Measurements from ENCODE around the gene MYBPC1.

DNA sequence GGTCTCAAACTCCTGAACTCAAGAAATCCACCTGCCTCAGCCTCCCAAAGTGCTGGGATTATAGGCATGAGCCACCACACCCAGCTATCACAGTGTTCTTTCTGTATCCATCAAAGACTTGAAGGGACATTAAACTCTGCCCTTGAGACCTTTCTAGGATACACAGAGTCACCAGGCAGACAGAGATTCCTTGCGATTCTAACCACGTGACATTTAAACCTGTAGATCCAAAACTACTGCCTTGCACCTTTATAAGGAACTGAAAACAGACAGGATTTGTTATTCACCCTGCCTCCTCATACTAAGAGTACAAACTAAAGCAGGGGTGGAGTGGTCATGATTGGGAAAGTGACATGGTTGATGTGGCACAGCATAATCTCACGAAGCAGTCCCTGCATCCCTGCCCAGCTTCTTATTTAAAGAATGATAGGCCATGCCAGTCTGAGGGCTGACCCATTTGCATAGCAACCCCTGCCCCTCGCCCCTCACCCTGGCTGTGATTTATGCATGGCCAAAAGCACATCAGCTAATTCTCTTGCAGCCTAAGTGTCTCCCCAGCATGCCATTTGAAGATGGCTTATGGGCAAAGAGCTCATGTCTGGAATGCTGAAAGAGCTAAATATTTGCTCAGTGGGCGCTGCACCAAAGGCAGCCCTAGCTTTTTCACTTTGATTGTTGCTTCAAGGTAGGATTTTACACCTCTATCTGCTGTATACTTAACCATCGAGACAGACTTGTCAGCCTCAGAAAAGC lies 43.2 kb upstream of the MYBPC1 start:
- TF ChIP-seq, protein P1, sequence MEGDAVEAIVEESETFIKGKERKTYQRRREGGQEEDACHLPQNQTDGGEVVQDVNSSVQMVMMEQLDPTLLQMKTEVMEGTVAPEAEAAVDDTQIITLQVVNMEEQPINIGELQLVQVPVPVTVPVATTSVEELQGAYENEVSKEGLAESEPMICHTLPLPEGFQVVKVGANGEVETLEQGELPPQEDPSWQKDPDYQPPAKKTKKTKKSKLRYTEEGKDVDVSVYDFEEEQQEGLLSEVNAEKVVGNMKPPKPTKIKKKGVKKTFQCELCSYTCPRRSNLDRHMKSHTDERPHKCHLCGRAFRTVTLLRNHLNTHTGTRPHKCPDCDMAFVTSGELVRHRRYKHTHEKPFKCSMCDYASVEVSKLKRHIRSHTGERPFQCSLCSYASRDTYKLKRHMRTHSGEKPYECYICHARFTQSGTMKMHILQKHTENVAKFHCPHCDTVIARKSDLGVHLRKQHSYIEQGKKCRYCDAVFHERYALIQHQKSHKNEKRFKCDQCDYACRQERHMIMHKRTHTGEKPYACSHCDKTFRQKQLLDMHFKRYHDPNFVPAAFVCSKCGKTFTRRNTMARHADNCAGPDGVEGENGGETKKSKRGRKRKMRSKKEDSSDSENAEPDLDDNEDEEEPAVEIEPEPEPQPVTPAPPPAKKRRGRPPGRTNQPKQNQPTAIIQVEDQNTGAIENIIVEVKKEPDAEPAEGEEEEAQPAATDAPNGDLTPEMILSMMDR (IDR thresholded peaks at IDR 0.05) = no peak
- TF ChIP-seq EZH2 (IDR thresholded peaks at IDR 0.05; ENCODE audit: borderline replicate concordance, insufficient read depth, low read depth, low read length, poor library complexity, severe bottlenecking) = no peak
